K562 (cell line): ENCODE data around the gene TRDMT1.

Experiments used
- EZH2 ChIP-seq: IDR thresholded peaks from 2 replicates; pipeline ENCODE4 v1.6.1; 2012; ENCODE audit warnings: low read depth, mild to moderate bottlenecking, inconsistent platforms, low read length, borderline replicate concordance
- JUNB ChIP-seq: fragments of 450-650 bp; formaldehyde crosslinking; conservative IDR thresholded peaks from 2 replicates; pipeline ENCODE4 v1.4.0; 2020; ENCODE audit warnings: mild to moderate bottlenecking
- KAT8 ChIP-seq: fragments of 450-650 bp; IDR thresholded peaks from 2 replicates; pipeline ENCODE4 v1.6.1; 2016; ENCODE audit warnings: low read depth, mild to moderate bottlenecking
- KDM1A ChIP-seq, 2 experiments: fragments of 450-650 bp; IDR thresholded peaks; 2 replicates each; pipeline ENCODE4 v1.6.1; 2016; ENCODE audit warnings: mild to moderate bottlenecking in 2 of 2
- MTA3 ChIP-seq: fragments of 450-650 bp; formaldehyde crosslinking; IDR thresholded peaks from 2 replicates; pipeline ENCODE4 v1.6.1; 2017; ENCODE audit warnings: mild to moderate bottlenecking, borderline replicate concordance
- POLR2A ChIP-seq: fragments of 450-650 bp; conservative IDR thresholded peaks from 2 replicates; pipeline ENCODE4 v1.6.1; 2016
- PPARD ChIP-seq: fragments of 250-450 bp; sonication (Bioruptor Pico); IDR thresholded peaks from 2 replicates; pipeline ENCODE4 v1.8.0; 2022; ENCODE audit warnings: inconsistent platforms, mild to moderate bottlenecking, moderate library complexity
- REST ChIP-seq, 2 experiments: fragments of 450-650 bp; formaldehyde crosslinking in 1 of 2; IDR thresholded peaks; 2 replicates each; pipeline versions ENCODE4 v1.4.0 to v1.6.1; 2014 to 2020; ENCODE audit warnings: mild to moderate bottlenecking in 2 of 2, borderline replicate concordance in 1 of 2, low read depth in 1 of 2
- SAFB ChIP-seq: fragments of 200-400 bp; formaldehyde crosslinking; IDR thresholded peaks from 2 replicates; pipeline ENCODE4 v1.6.1; 2017; ENCODE audit warnings: low read depth, low read length, borderline replicate concordance
- ZBTB49 ChIP-seq: sonication (generic); formaldehyde crosslinking; IDR thresholded peaks from 2 replicates; pipeline ENCODE4 v1.8.0; 2022; ENCODE audit warnings: missing genetic modification reagents, mild to moderate bottlenecking, borderline replicate concordance
- ZBTB5 ChIP-seq: fragments of 450-650 bp; IDR thresholded peaks from 2 replicates; pipeline ENCODE4 v1.6.1; 2017; ENCODE audit warnings: antibody characterized with exemption
- ZNF354B ChIP-seq: fragments of 250-450 bp; sonication (Bioruptor Pico); IDR thresholded peaks from 2 replicates; pipeline ENCODE4 v1.4.0; 2020
- ZNF655 ChIP-seq: fragments of 250-450 bp; sonication (Bioruptor Pico); IDR thresholded peaks from 2 replicates; pipeline ENCODE4 v1.5.0; 2021
- TF ChIP-seq, protein P1 (sequence below), 3 experiments: IDR thresholded peaks in 2 of 3; conservative IDR thresholded peaks in 1 of 3; 2 replicates each; pipeline ENCODE4 v1.5.1; 2011 to 2012; ENCODE audit warnings: low read length in 3 of 3, mild to moderate bottlenecking in 3 of 3, control low read depth in 2 of 3, improper control_type of control experiment in 1 of 3, inconsistent platforms in 1 of 3, low read depth in 1 of 3, mixed read lengths in 1 of 3, moderate library complexity in 1 of 3; ENCODE audit not compliant: insufficient read depth in 2 of 3

DNA sequence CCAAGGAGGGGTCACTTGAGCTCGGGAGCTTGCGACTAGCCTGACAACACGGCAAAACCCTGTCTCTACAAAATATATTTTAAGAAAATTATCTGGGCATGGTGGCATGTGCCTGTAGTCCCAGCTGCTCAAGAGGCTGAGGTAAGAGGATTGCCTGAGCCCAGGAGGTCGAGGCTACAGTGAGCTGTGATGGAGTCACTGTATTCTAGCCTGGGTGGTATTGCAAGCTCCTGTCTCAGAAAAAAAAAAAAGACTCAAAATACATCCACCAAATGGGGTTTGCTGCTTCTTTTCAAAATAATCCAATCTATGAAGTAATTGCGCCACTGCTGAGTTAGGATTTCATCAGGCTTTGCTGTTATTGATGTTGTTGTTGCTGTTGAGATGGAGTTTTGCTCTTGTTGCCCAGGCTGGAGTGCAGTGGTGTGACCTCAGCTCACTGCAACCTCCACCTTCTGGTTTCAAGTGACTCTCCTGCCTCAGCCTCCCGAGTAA is 15.5 kb upstream of the TRDMT1 start:
- TF ChIP-seq, protein P1, sequence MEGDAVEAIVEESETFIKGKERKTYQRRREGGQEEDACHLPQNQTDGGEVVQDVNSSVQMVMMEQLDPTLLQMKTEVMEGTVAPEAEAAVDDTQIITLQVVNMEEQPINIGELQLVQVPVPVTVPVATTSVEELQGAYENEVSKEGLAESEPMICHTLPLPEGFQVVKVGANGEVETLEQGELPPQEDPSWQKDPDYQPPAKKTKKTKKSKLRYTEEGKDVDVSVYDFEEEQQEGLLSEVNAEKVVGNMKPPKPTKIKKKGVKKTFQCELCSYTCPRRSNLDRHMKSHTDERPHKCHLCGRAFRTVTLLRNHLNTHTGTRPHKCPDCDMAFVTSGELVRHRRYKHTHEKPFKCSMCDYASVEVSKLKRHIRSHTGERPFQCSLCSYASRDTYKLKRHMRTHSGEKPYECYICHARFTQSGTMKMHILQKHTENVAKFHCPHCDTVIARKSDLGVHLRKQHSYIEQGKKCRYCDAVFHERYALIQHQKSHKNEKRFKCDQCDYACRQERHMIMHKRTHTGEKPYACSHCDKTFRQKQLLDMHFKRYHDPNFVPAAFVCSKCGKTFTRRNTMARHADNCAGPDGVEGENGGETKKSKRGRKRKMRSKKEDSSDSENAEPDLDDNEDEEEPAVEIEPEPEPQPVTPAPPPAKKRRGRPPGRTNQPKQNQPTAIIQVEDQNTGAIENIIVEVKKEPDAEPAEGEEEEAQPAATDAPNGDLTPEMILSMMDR (IDR thresholded peaks at IDR 0.05 in 2 of 3, conservative IDR thresholded peaks at IDR 0.05 in 1 of 3; ENCODE audit: insufficient read depth in 2 of 3, low read depth in 1 of 3, low read length in 3 of 3), result no peak
- TF ChIP-seq ZBTB5, result no peak
- TF ChIP-seq POLR2A, result no peak
- TF ChIP-seq EZH2, result no peak
- no peak for TF ChIP-seq REST (IDR thresholded peaks at IDR 0.05; ENCODE audit: borderline replicate concordance)
- TF ChIP-seq REST (CRISPR knock-in tag; IDR thresholded peaks at IDR 0.05; ENCODE audit: low read depth), result no peak
- TF ChIP-seq ZNF354B (CRISPR knock-in tag), result no peak
- TF ChIP-seq ZNF655, result no peak
- no peak for TF ChIP-seq PPARD (CRISPR knock-in tag)
- no peak for TF ChIP-seq JUNB
- TF ChIP-seq KAT8, result no peak
- no peak for TF ChIP-seq ZBTB49 (CRISPR knock-in tag)
- TF ChIP-seq SAFB, result no peak
- no peak for TF ChIP-seq KDM1A (IDR thresholded peaks at IDR 0.05)
- TF ChIP-seq MTA3, result no peak
